ENCODE data around the gene C2orf49. TPM values are rescaled to one million over a fixed set of nuclear protein-coding genes. Genes with fewer than 3 reads are reported as not detected.
A peak's percentile ranks its signal among the peaks of the same experiment; 100 is the strongest.

The C2orf49 gene
- total and polyA plus RNA-seq, 9 of the 15 experiments (the other 6 are each of a cell fraction or from before 2014, with no cell fraction given) = 17.9 to 38.2 (median 25.6) TPM

- ChIA-PET POLR2A (no interaction called here), CTCF (ENCODE audit: low intra/inter-chr PET ratio) (no interaction called here)
- H3K9me1 ChIP-seq (ENCODE audit: control insufficient read depth, insufficient read depth, low read length) = no peaks in the 10 kb centered on the region
- H4K20me1 ChIP-seq (replicated peaks; ENCODE audit: control insufficient read depth, insufficient read depth, low read length) = no peaks in the 10 kb centered on the region
- no TSS peak for BruUV-seq (replicated peaks)
- peaks cover 14 to 37% of the 10 kb centered on the region in 2 experiments for H3K4me1 ChIP-seq (replicated peaks in 1 of 2; ENCODE audit: control insufficient read depth in 2 of 2, insufficient read depth in 2 of 2, low read length in 2 of 2)
- H3K36me3 ChIP-seq (ENCODE audit: control insufficient read depth, insufficient read depth, low read length) = peaks cover 10% of the 10 kb centered on the region; the same call in 1 of the 3 replicates
- H2AFZ ChIP-seq (ENCODE audit: low read depth, low read length) = peak overlapping the region; percentile 34; the same call in 1 of the 2 replicates
- FAIRE-seq = no peak
- peaks cover 51% of the 10 kb centered on the region for H3K79me2 ChIP-seq (ENCODE audit: control insufficient read depth, insufficient read depth, low read length)
- no peak for ATAC-seq
- peak overlapping the region; percentile 30; the same call in 2 of the 3 replicates for H3K27ac ChIP-seq (ENCODE audit: extremely low read depth, low read depth, low read length)
- H3K27me3 ChIP-seq (ENCODE audit: control insufficient read depth in 2 of 2, insufficient read depth in 2 of 2, low read length in 2 of 2) = no peaks in the 10 kb centered on the region
- intact Hi-C loops (cut with micrococcal nuclease) (no loop called here), in situ Hi-C loops (cut with MboI) (no loop called here)
- H3K9ac ChIP-seq (ENCODE audit: insufficient read depth in 1 of 2, low read depth in 2 of 2, low read length in 2 of 2) = peak overlapping the region in 1 of 2 experiments; percentile 9; a peak in 1 of 4 replicates
- no peak overlapping the region for H3K4me3 ChIP-seq
- peak in 1 of 4 experiments; percentile 34 for DNase-seq (ENCODE audit: extremely low read depth in 1 of 4, low spot score in 3 of 4)
- H3K4me2 ChIP-seq (ENCODE audit: insufficient read depth, low read length) = peak overlapping the region; percentile 11; the same call in 1 of the 2 replicates
- H3K9me3 ChIP-seq (replicated peaks; ENCODE audit: control insufficient read depth, insufficient read depth, low read depth, low read length) = no peaks in the 10 kb centered on the region
- 8% methylated on average over 4 of the region's 4 CpGs for WGBS (ENCODE audit: insufficient coverage, low coverage, missing lambda C conversion rate)
- TF ChIP-seq ARID1B (IDR thresholded peaks at IDR 0.05) (peak; percentile 41; the same call in 1 of the 2 replicates), RBM22 (IDR thresholded peaks at IDR 0.05; ENCODE audit: low read depth, low read length, poor library complexity, severe bottlenecking) (no peak), HLTF (IDR thresholded peaks at IDR 0.05) (no peak), CBFA2T3 (IDR thresholded peaks at IDR 0.05) (peak; percentile 59), TCF3 (CRISPR knock-in tag; IDR thresholded peaks at IDR 0.05) (peak; percentile 23; the same call in 1 of the 2 replicates), CTCFL (IDR thresholded peaks at IDR 0.05; ENCODE audit: borderline replicate concordance, insufficient read depth, low read depth, low read length, poor library complexity, severe bottlenecking) (no peak), CBX3 (IDR thresholded peaks at IDR 0.05; ENCODE audit: borderline replicate concordance in 1 of 2, low read length in 2 of 2) (no peak), POLR3A (IDR thresholded peaks at IDR 0.05; ENCODE audit: borderline replicate concordance, extremely low read depth, insufficient read depth, insufficient read length) (no peak), ZFP30 (CRISPR knock-in tag; IDR thresholded peaks at IDR 0.05; ENCODE audit: borderline replicate concordance) (no peak), MAFK (IDR thresholded peaks at IDR 0.05; ENCODE audit: low read length) (no peak), TAL1 (IDR thresholded peaks at IDR 0.05) (peak; percentile 34; the same call in 1 of the 2 replicates), CHCHD3 (CRISPR knock-in tag; IDR thresholded peaks at IDR 0.05) (no peak)
- TF ChIP-seq, protein P1, sequence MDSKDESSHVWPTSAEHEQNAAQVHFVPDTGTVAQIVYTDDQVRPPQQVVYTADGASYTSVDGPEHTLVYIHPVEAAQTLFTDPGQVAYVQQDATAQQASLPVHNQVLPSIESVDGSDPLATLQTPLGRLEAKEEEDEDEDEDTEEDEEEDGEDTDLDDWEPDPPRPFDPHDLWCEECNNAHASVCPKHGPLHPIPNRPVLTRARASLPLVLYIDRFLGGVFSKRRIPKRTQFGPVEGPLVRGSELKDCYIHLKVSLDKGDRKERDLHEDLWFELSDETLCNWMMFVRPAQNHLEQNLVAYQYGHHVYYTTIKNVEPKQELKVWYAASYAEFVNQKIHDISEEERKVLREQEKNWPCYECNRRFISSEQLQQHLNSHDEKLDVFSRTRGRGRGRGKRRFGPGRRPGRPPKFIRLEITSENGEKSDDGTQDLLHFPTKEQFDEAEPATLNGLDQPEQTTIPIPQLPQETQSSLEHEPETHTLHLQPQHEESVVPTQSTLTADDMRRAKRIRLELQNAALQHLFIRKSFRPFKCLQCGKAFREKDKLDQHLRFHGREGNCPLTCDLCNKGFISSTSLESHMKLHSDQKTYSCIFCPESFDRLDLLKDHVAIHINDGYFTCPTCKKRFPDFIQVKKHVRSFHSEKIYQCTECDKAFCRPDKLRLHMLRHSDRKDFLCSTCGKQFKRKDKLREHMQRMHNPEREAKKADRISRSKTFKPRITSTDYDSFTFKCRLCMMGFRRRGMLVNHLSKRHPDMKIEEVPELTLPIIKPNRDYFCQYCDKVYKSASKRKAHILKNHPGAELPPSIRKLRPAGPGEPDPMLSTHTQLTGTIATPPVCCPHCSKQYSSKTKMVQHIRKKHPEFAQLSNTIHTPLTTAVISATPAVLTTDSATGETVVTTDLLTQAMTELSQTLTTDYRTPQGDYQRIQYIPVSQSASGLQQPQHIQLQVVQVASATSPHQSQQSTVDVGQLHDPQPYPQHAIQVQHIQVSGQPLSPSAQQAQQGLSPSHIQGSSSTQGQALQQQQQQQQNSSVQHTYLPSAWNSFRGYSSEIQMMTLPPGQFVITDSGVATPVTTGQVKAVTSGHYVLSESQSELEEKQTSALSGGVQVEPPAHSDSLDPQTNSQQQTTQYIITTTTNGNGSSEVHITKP (IDR thresholded peaks at IDR 0.05; ENCODE audit: partially characterized antibody) = no peak
- TF ChIP-seq, protein P2, sequence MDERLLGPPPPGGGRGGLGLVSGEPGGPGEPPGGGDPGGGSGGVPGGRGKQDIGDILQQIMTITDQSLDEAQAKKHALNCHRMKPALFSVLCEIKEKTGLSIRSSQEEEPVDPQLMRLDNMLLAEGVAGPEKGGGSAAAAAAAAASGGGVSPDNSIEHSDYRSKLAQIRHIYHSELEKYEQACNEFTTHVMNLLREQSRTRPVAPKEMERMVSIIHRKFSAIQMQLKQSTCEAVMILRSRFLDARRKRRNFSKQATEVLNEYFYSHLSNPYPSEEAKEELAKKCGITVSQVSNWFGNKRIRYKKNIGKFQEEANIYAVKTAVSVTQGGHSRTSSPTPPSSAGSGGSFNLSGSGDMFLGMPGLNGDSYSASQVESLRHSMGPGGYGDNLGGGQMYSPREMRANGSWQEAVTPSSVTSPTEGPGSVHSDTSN (CRISPR knock-in tag; IDR thresholded peaks at IDR 0.05; ENCODE audit: low read depth) = no peak
- TF ChIP-seq, protein P2 (tag; conservative IDR thresholded peaks at IDR 0.05; ENCODE audit: low read depth) = no peak
Measured at GRCh38 chr2:105334211-105334610, 3.1 kb upstream of the C2orf49 start.

Measured in K562 (cell line).